Psoas muscle (tissue), 8 donors: Measurements from ENCODE around the gene AP1M1. TPM values are rescaled to one million over a fixed set of nuclear protein-coding genes. Genes with fewer than 3 reads are reported as not detected.

Source experiments
- ATAC-seq, 4 donors: fragments of 200-7000 bp; cut with Tn5 transposase; one replicate each; pipeline ENCODE4 v1.9.1; 2020; ENCODE audit warnings: moderate library complexity in 3 of 4, mild to moderate bottlenecking in 2 of 4
- DNase-seq, 2 donors: peaks; one replicate each; pipeline ENCODE4 v3.0.0-alpha.2; 2020
- H3K27ac ChIP-seq: fragments of 200-600 bp; one replicate; pipeline ENCODE4 v1.8.0; 2022
- H3K27me3 ChIP-seq, 3 donors: fragments of 200-600 bp in 1 of 3; one replicate each; pipeline versions ENCODE4 v1.6.1 to v1.8.0; 2013 to 2022; ENCODE audit warnings: low read length in 2 of 3, mild to moderate bottlenecking in 2 of 3, moderate library complexity in 1 of 3; ENCODE audit not compliant: insufficient read depth in 3 of 3
- H3K36me3 ChIP-seq, 2 donors: fragments of 200-600 bp in 1 of 2; one replicate each; pipeline versions ENCODE4 v1.6.1 to v1.8.0; 2013 to 2022; ENCODE audit warnings: low read depth in 1 of 2, mild to moderate bottlenecking in 1 of 2, moderate library complexity in 1 of 2; ENCODE audit not compliant: insufficient read depth in 1 of 2
- H3K4me1 ChIP-seq: fragments of 200-600 bp; one replicate; pipeline ENCODE4 v1.8.0; 2022
- H3K4me3 ChIP-seq: fragments of 200-600 bp; one replicate; pipeline ENCODE4 v1.8.0; 2022; ENCODE audit warnings: mild to moderate bottlenecking
- H3K9me3 ChIP-seq: fragments of 200-600 bp; one replicate; pipeline ENCODE4 v1.8.0; 2022
- CTCF ChIP-seq: fragments of 200-600 bp; IDR thresholded peaks from one replicate; pipeline ENCODE4 v1.8.0; 2022; ENCODE audit warnings: antibody characterized with exemption
- WGBS, 3 donors: extraction: QIAGEN DNeasy Blood & Tissue Kit; methylation state at CpG; one replicate each; pipeline versions ENCODE4 v1.1.6 to v1.1.7; 2013; 5-methylcytosine and 5-hydroxymethylcytosine counted together
- intact Hi-C, 2 donors: fragments of 100-400 bp; cut with DNase I; formaldehyde crosslinking; loops; one replicate each; pipeline versions ENCODE4 v1.11.0 to v1.14.2; 2022
- polyA plus RNA-seq, 3 donors: library from polyadenylated mRNA; stranded (reverse); fragments of 200-250 nt; gene quantifications; one replicate each; pipeline ENCODE4 v1.2.3, GENCODE V29; 2013
- total RNA-seq, 4 donors: library from RNA; stranded (reverse); fragmentation: NEBNext Ultra II Directional in 2 of 4; extraction: Animal tissue kit (Norgen Biotek cat#: 25700) in 2 of 4; gene quantifications; one replicate each; pipeline versions ENCODE4 v1.2.1 to v1.2.4, GENCODE V29; 2021 to 2023
- donor health status: healthy with polysubstance abuse.
- donor health status: DM: no; HTN: no; CAD: no; lungs with moderate emphysema.
- donor health status: Bipolar disorder and iron deficiency.
- donor health status: healthy.
- donor health status: DM: yes; HTN: yes; CAD: no.
- donor health status: DM: no; HTN: no; CAD: no.
- donor health status: DM: no; HTN: no; CAD: no.
- donor health status: DM: yes; HTN: yes; CAD: no.

The AP1M1 gene
- total and polyA plus RNA-seq, 7 donors: 40.5 to 102 (median 51.0) TPM

GRCh38 chr19:16188521-16188920 lies 9.2 kb upstream of the AP1M1 start:
- H3K27ac ChIP-seq: no peak overlapping the region
- no peaks in the 10 kb centered on the region for H3K9me3 ChIP-seq
- H3K4me3 ChIP-seq: no peak overlapping the region
- H3K36me3 ChIP-seq: peaks cover 4 to 64% of the 10 kb centered on the region in 2 donors
- WGBS, 3 donors: 65 to 85% (median 77%) methylated on average over 3 of the region's 3 CpGs
- H3K27me3 ChIP-seq: no peaks in the 10 kb centered on the region
- no peak for TF ChIP-seq CTCF
- ATAC-seq: no peak
- peaks cover 10% of the 10 kb centered on the region for H3K4me1 ChIP-seq
- DNase-seq: no peak
- intact Hi-C loops: no loop called here

- intact Hi-C loops: no loop called here
- no peaks in the 10 kb centered on the region for H3K9me3 ChIP-seq
- 32 to 44% (median 35%) methylated on average over 6 of the region's 6 CpGs for WGBS, 3 donors
- DNase-seq (no peak), ATAC-seq (peak in 3 of 4 donors; percentile 35 to 53 (median 51))
- peak overlapping the region; percentile 10 for H3K27ac ChIP-seq
- peaks cover 10% of the 10 kb centered on the region for H3K4me1 ChIP-seq
- no peak overlapping the region for H3K4me3 ChIP-seq
- H3K36me3 ChIP-seq: peaks cover 4 to 70% of the 10 kb centered on the region in 2 donors
- TF ChIP-seq CTCF: no peak
- H3K27me3 ChIP-seq: no peaks in the 10 kb centered on the region
Observed at GRCh38 chr19:16190198-16190597, 7.5 kb upstream of the AP1M1 start.

GRCh38 chr19:16190736-16191135 lies 7.0 kb upstream of the AP1M1 start:
- Histone ChIP-seq H3K27me3 (no peaks in the 10 kb centered on the region), H3K9me3 (no peaks in the 10 kb centered on the region), H3K36me3 (peaks cover 4 to 70% of the 10 kb centered on the region in 2 donors), H3K4me1 (peaks cover 10% of the 10 kb centered on the region), H3K4me3 (no peak overlapping the region), H3K27ac (peak overlapping the region; percentile 10)
- DNase-seq (no peak), ATAC-seq (no peak)
- 85 to 90% (median 87%) methylated on average over 10 of the region's 10 CpGs for WGBS, 3 donors
- no peak for TF ChIP-seq CTCF
- intact Hi-C loops: no loop called here

GRCh38 chr19:16191216-16191908 lies 6.3 kb upstream of the AP1M1 start:
- ATAC-seq: no peak
- peaks cover 5% of the 10 kb centered on the region for H3K4me1 ChIP-seq
- no peak for DNase-seq
- H3K36me3 ChIP-seq: peaks cover 4 to 70% of the 10 kb centered on the region in 2 donors
- no peak overlapping the region for H3K27ac ChIP-seq
- TF ChIP-seq CTCF: no peak
- no peak overlapping the region for H3K4me3 ChIP-seq
- no peaks in the 10 kb centered on the region for H3K27me3 ChIP-seq
- intact Hi-C loops: no loop called here
- 75 to 79% (median 75%) methylated on average over 16 of the region's 16 CpGs for WGBS, 3 donors
- H3K9me3 ChIP-seq: no peaks in the 10 kb centered on the region

- no peak for TF ChIP-seq CTCF
- Histone ChIP-seq H3K4me1 (peaks cover 9% of the 10 kb centered on the region), H3K9me3 (no peaks in the 10 kb centered on the region), H3K36me3 (peaks cover 4 to 53% of the 10 kb centered on the region in 2 donors), H3K27me3 (no peaks in the 10 kb centered on the region), H3K4me3 (no peak overlapping the region), H3K27ac (no peak overlapping the region)
- no peak for DNase-seq
- ATAC-seq: no peak
- intact Hi-C loops: no loop called here
- 81 to 84% (median 83%) methylated on average over 10 of the region's 10 CpGs for WGBS, 3 donors
Observed at GRCh38 chr19:16193466-16193865, 4.2 kb upstream of the AP1M1 start.
